ENCODE measurements around the gene PLEK.

DNA sequence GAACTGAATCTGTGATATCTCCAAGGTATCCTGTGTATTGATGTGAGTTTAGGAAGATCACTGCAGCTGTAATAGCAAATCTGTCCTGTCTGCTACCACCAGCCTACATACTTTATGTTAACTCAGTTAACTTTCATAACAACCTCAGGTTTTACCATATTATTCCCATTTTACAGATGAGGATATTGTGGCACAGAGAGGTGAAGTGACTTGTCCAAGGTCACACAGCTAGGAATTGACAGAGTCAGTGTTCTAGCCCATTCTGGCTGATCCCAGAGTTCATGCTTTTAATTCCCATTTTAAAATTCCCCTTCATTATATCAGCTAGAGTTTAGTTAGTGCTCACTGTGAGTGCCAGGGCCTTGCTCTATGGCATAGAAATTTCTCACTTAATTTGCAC, 49.4 kb downstream of the PLEK start:
- TF ChIP-seq EZH2 (IDR thresholded peaks at IDR 0.05; ENCODE audit: borderline replicate concordance, low read depth, low read length, severe bottlenecking) = no peak
- TF ChIP-seq, protein P1, sequence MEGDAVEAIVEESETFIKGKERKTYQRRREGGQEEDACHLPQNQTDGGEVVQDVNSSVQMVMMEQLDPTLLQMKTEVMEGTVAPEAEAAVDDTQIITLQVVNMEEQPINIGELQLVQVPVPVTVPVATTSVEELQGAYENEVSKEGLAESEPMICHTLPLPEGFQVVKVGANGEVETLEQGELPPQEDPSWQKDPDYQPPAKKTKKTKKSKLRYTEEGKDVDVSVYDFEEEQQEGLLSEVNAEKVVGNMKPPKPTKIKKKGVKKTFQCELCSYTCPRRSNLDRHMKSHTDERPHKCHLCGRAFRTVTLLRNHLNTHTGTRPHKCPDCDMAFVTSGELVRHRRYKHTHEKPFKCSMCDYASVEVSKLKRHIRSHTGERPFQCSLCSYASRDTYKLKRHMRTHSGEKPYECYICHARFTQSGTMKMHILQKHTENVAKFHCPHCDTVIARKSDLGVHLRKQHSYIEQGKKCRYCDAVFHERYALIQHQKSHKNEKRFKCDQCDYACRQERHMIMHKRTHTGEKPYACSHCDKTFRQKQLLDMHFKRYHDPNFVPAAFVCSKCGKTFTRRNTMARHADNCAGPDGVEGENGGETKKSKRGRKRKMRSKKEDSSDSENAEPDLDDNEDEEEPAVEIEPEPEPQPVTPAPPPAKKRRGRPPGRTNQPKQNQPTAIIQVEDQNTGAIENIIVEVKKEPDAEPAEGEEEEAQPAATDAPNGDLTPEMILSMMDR (IDR thresholded peaks at IDR 0.05; ENCODE audit: extremely low read depth in 1 of 2, insufficient read depth in 1 of 2, low read depth in 1 of 2, low read length in 2 of 2) = no peak
- no peak for TF ChIP-seq POLR2A (IDR thresholded peaks at IDR 0.05; ENCODE audit: low read depth, low read length)
- TF ChIP-seq, protein P2, sequence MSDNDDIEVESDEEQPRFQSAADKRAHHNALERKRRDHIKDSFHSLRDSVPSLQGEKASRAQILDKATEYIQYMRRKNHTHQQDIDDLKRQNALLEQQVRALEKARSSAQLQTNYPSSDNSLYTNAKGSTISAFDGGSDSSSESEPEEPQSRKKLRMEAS (IDR thresholded peaks at IDR 0.05; ENCODE audit: insufficient read depth, insufficient read length) = no peak
- TF ChIP-seq POLR2AphosphoS5 (IDR thresholded peaks at IDR 0.05; ENCODE audit: insufficient read depth, low read depth, low read length) = no peak
- TF ChIP-seq JUN (IDR thresholded peaks at IDR 0.05; ENCODE audit: borderline replicate concordance, insufficient read depth, insufficient read length, low read depth) = no peak
- no peak for TF ChIP-seq FOS (IDR thresholded peaks at IDR 0.05; ENCODE audit: borderline replicate concordance, insufficient read depth, low read length)
- no peak for TF ChIP-seq MYC (IDR thresholded peaks at IDR 0.05; ENCODE audit: low read depth, low read length)
